Adrenal gland (tissue), 5 donors: ENCODE data around the gene ATRN.

Source experiments
- CTCF ChIP-seq, 6 experiments: fragments of 450-650 bp in 4 of 6; fragments of 200-600 bp in 2 of 6; sonication (generic) in 1 of 6; IDR thresholded peaks; 1 replicate in 5 of 6; 2 replicates in 1 of 6; pipeline versions ENCODE4 v1.5.1 to v1.8.0; 2016 to 2021; ENCODE audit warnings: antibody characterized with exemption in 6 of 6, mild to moderate bottlenecking in 2 of 6, moderate library complexity in 1 of 6
- POLR2A ChIP-seq, 2 donors: fragments of 450-650 bp; IDR thresholded peaks; one replicate each; pipeline ENCODE4 v1.6.1; 2017; ENCODE audit warnings: antibody characterized with exemption in 2 of 2, mild to moderate bottlenecking in 2 of 2, moderate library complexity in 1 of 2
- donor health status: DM: no; HTN: no; CAD: no.

- no peak for TF ChIP-seq CTCF (IDR thresholded peaks at IDR 0.05)
- no peak for TF ChIP-seq POLR2A (IDR thresholded peaks at IDR 0.05)
Observed at GRCh38 chr20:3595541-3595940, 124.7 kb downstream of the ATRN start.
